Fibroblast of mammary gland (primary cell): ENCODE measurements around the gene ATP6V1A.

Experiments
- DNase-seq: peaks from one replicate; pipeline ENCODE4 v3.0.0-alpha.2; 2010; ENCODE audit warnings: low read depth
- H3K4me3 ChIP-seq: 2 replicates; pipeline ENCODE4 v1.5.1; 2011; ENCODE audit warnings: low read depth, mild to moderate bottlenecking, low read length, moderate library complexity; ENCODE audit not compliant: control insufficient read depth
- CTCF ChIP-seq: conservative IDR thresholded peaks from 2 replicates; pipeline ENCODE4 v1.5.1; 2011; ENCODE audit warnings: low read depth, low read length, inconsistent platforms; ENCODE audit not compliant: control insufficient read depth, insufficient read depth

The ATP6V1A gene

GRCh38 chr3:113714702-113715101, 32.1 kb upstream of the ATP6V1A start:
- TF ChIP-seq CTCF = no peak
- H3K4me3 ChIP-seq = no peak overlapping the region
- DNase-seq = peak; percentile 57

GRCh38 chr3:113717308-113717707, 29.5 kb upstream of the ATP6V1A start:
- DNase-seq = peak; percentile 53
- H3K4me3 ChIP-seq = no peak overlapping the region
- TF ChIP-seq CTCF = no peak

- H3K4me3 ChIP-seq = no peak overlapping the region
- no peak for DNase-seq
- TF ChIP-seq CTCF = no peak
Observed at GRCh38 chr3:113717818-113718217, 29.0 kb upstream of the ATP6V1A start.

GRCh38 chr3:113719294-113719693, 27.5 kb upstream of the ATP6V1A start:
- DNase-seq = peak; percentile 35
- H3K4me3 ChIP-seq = no peak overlapping the region
- TF ChIP-seq CTCF = no peak

- no peak for TF ChIP-seq CTCF
- H3K4me3 ChIP-seq = no peak overlapping the region
- no peak for DNase-seq
Observed at GRCh38 chr3:113719758-113720157, 27.1 kb upstream of the ATP6V1A start.

GRCh38 chr3:113721636-113722035, 25.2 kb upstream of the ATP6V1A start:
- TF ChIP-seq CTCF = no peak
- H3K4me3 ChIP-seq = no peak overlapping the region
- DNase-seq = no peak

GRCh38 chr3:113728661-113729060, 18.2 kb upstream of the ATP6V1A start:
- no peak for TF ChIP-seq CTCF
- H3K4me3 ChIP-seq = no peak overlapping the region
- DNase-seq = no peak
